Measurements from ENCODE around the gene ALDH7A1.

- TF ChIP-seq CTCF (IDR thresholded peaks at IDR 0.05; ENCODE audit: low read length) (no peak), EZH2 (IDR thresholded peaks at IDR 0.05; ENCODE audit: borderline replicate concordance, low read length) (no peak)
Measured at GRCh38 chr5:126509339-126509738, 85.7 kb downstream of the ALDH7A1 start.

Measured in OCI-LY1 (cell line).